Activated T-cell treated with anti-CD3 and anti-CD28 coated beads, Interleukin-2, amount 50 U/mL, for 24 hours (primary cell): ENCODE results near the gene ARRDC5.
"Not testable (repeated sequence)": the region's sequence is repeated elsewhere in the genome, so short reads cannot be mapped to it uniquely, and the experiment has no call there.

ENCODE experiments used
- DNase-seq: peaks from one replicate; pipeline ENCODE4 v3.0.0-alpha.2; 2020
- H3K27ac Mint-ChIP-seq: 2 replicates; pipeline ENCODE4 v1.8.0; 2020; ENCODE audit warnings: mild to moderate bottlenecking, mixed read lengths
- H3K27me3 Mint-ChIP-seq: 2 replicates; pipeline ENCODE4 v1.8.0; 2020; ENCODE audit warnings: mixed read lengths
- H3K36me3 Mint-ChIP-seq: 2 replicates; pipeline ENCODE4 v1.8.0; 2020; ENCODE audit warnings: low read depth, mixed read lengths
- H3K4me1 Mint-ChIP-seq: 2 replicates; pipeline ENCODE4 v1.8.0; 2020; ENCODE audit warnings: low read depth, mixed read lengths
- H3K4me3 Mint-ChIP-seq: 2 replicates; pipeline ENCODE4 v1.8.0; 2020; ENCODE audit warnings: mild to moderate bottlenecking, moderate library complexity, mixed read lengths
- H3K9me3 Mint-ChIP-seq: 2 replicates; pipeline ENCODE4 v1.8.0; 2020; ENCODE audit warnings: mixed read lengths

ARRDC5 gene

GRCh38 chr19:4914736-4915501 lies 12.2 kb upstream of the ARRDC5 start:
- Mint-ChIP-seq H3K4me3 (peak overlapping the region; percentile 89), H3K4me1 (peaks cover 63% of the 10 kb centered on the region), H3K27ac (peak overlapping the region; percentile 94), H3K36me3 (peaks cover 90% of the 10 kb centered on the region), H3K9me3 (no peaks in the 10 kb centered on the region), H3K27me3 (no peaks in the 10 kb centered on the region)
- peak; percentile 75 for DNase-seq

GRCh38 chr19:4913996-4914735 lies 11.5 kb upstream of the ARRDC5 start:
- Mint-ChIP-seq H3K4me3 (peak overlapping the region; percentile 89), H3K27me3 (no peaks in the 10 kb centered on the region), H3K9me3 (no peaks in the 10 kb centered on the region), H3K27ac (peak overlapping the region; percentile 94), H3K36me3 (peaks cover 86% of the 10 kb centered on the region), H3K4me1 (peaks cover 63% of the 10 kb centered on the region)
- DNase-seq, result peak; percentile 51

GRCh38 chr19:4911786-4912672 lies 9.3 kb upstream of the ARRDC5 start:
- Mint-ChIP-seq H3K4me3 (peak overlapping the region; percentile 89), H3K9me3 (no peaks in the 10 kb centered on the region), H3K27ac (peak overlapping the region; percentile 94), H3K36me3 (peaks cover 68% of the 10 kb centered on the region), H3K4me1 (peaks cover 72% of the 10 kb centered on the region), H3K27me3 (no peaks in the 10 kb centered on the region)
- peak; percentile 82 for DNase-seq

- Mint-ChIP-seq H3K36me3 (peaks cover 61% of the 10 kb centered on the region), H3K9me3 (no peaks in the 10 kb centered on the region), H3K27ac (peak overlapping the region; percentile 94), H3K4me1 (peaks cover 67% of the 10 kb centered on the region), H3K27me3 (no peaks in the 10 kb centered on the region), H3K4me3 (peak overlapping the region; percentile 89)
- no peak for DNase-seq
Measured at GRCh38 chr19:4911314-4911713, 8.6 kb upstream of the ARRDC5 start.

GRCh38 chr19:4910594-4911281 lies 8.0 kb upstream of the ARRDC5 start:
- H3K4me1 Mint-ChIP-seq, result peaks cover 61% of the 10 kb centered on the region
- H3K36me3 Mint-ChIP-seq, result peaks cover 55% of the 10 kb centered on the region
- no peaks in the 10 kb centered on the region for H3K27me3 Mint-ChIP-seq
- H3K4me3 Mint-ChIP-seq, result peak overlapping the region; percentile 89
- DNase-seq, result peak; percentile 52
- peak overlapping the region; percentile 94 for H3K27ac Mint-ChIP-seq
- H3K9me3 Mint-ChIP-seq, result no peaks in the 10 kb centered on the region

GRCh38 chr19:4909897-4910593 lies 7.3 kb upstream of the ARRDC5 start:
- Mint-ChIP-seq H3K4me3 (peak overlapping the region; percentile 89), H3K36me3 (peaks cover 48% of the 10 kb centered on the region), H3K27ac (peak overlapping the region; percentile 94), H3K9me3 (no peaks in the 10 kb centered on the region), H3K27me3 (no peaks in the 10 kb centered on the region), H3K4me1 (peaks cover 54% of the 10 kb centered on the region)
- peak; percentile 95 for DNase-seq

- Mint-ChIP-seq H3K27me3 (no peaks in the 10 kb centered on the region), H3K27ac (peak within 1 kb of the TSS; percentile 94), H3K4me1 (peaks cover 52% of the 10 kb centered on the region), H3K4me3 (peak within 1 kb of the TSS; percentile 89), H3K36me3 (peaks cover 41% of the 10 kb centered on the region), H3K9me3 (no peaks in the 10 kb centered on the region)
- DNase-seq, result peak; percentile 83
Measured at GRCh38 chr19:4909156-4909896, 6.6 kb upstream of the ARRDC5 start, which contains the start of gene UHRF1. Gene UHRF1 (plus strand): TSS chr19:4909501. CDS start chr19:4910886, 1,385 bp downstream.

GRCh38 chr19:4908781-4909155 lies 6.1 kb upstream of the ARRDC5 start:
- peaks cover 36% of the 10 kb centered on the region for H3K36me3 Mint-ChIP-seq
- no peaks in the 10 kb centered on the region for H3K9me3 Mint-ChIP-seq
- H3K27me3 Mint-ChIP-seq, result no peaks in the 10 kb centered on the region
- H3K4me1 Mint-ChIP-seq, result peaks cover 46% of the 10 kb centered on the region
- peak overlapping the region; percentile 89 for H3K4me3 Mint-ChIP-seq
- DNase-seq, result peak; percentile 42
- peak overlapping the region; percentile 74 for H3K27ac Mint-ChIP-seq

- H3K27me3 Mint-ChIP-seq, result no peaks in the 10 kb centered on the region
- H3K9me3 Mint-ChIP-seq, result no peaks in the 10 kb centered on the region
- DNase-seq, result no peak
- H3K4me3 Mint-ChIP-seq, result peak overlapping the region; percentile 89
- peaks cover 32% of the 10 kb centered on the region for H3K36me3 Mint-ChIP-seq
- peak overlapping the region; percentile 74 for H3K27ac Mint-ChIP-seq
- H3K4me1 Mint-ChIP-seq, result peaks cover 42% of the 10 kb centered on the region
Measured at GRCh38 chr19:4908360-4908759, 5.7 kb upstream of the ARRDC5 start.

- H3K27ac Mint-ChIP-seq, result no peak overlapping the region
- no peaks in the 10 kb centered on the region for H3K9me3 Mint-ChIP-seq
- no peak overlapping the region for H3K4me3 Mint-ChIP-seq
Measured at GRCh38 chr19:4906963-4907362, 4.3 kb upstream of the ARRDC5 start.

GRCh38 chr19:4904481-4904880 lies 1.8 kb upstream of the ARRDC5 start:
- H3K27me3 Mint-ChIP-seq, result no peaks in the 10 kb centered on the region
- no peak overlapping the region for H3K4me3 Mint-ChIP-seq
- DNase-seq, result no peak
- H3K36me3 Mint-ChIP-seq, result no peaks in the 10 kb centered on the region
- no peaks in the 10 kb centered on the region for H3K9me3 Mint-ChIP-seq
- peak overlapping the region; percentile 33 for H3K27ac Mint-ChIP-seq
- peaks cover 17% of the 10 kb centered on the region for H3K4me1 Mint-ChIP-seq

More at GRCh38 chr19:4906963-4907362, 4.3 kb upstream of the ARRDC5 start:
- Mint-ChIP-seq H3K27me3 (no peaks in the 10 kb centered on the region), H3K4me1 (peaks cover 28% of the 10 kb centered on the region), H3K36me3 (peaks cover 18% of the 10 kb centered on the region)
- no peak for DNase-seq

- not testable (repeated sequence) for H3K9me3 Mint-ChIP-seq, H3K4me3 Mint-ChIP-seq, H3K27ac Mint-ChIP-seq, H3K36me3 Mint-ChIP-seq, H3K27me3 Mint-ChIP-seq, H3K4me1 Mint-ChIP-seq, DNase-seq
Measured at GRCh38 chr19:4900879-4901278, 1.8 kb downstream of the ARRDC5 start.

GRCh38 chr19:4897146-4897545 lies 5.5 kb downstream of the ARRDC5 start:
- H3K4me1 Mint-ChIP-seq, result peaks cover 6% of the 10 kb centered on the region
- DNase-seq, result no peak
- H3K27me3 Mint-ChIP-seq, result no peaks in the 10 kb centered on the region
- no peaks in the 10 kb centered on the region for H3K36me3 Mint-ChIP-seq
- H3K9me3 Mint-ChIP-seq, result no peaks in the 10 kb centered on the region
- no peak overlapping the region for H3K27ac Mint-ChIP-seq
- H3K4me3 Mint-ChIP-seq, result no peak overlapping the region
